HG03066 (cell line): ENCODE data around the gene ACAT1.
A peak's percentile ranks its signal among the peaks of the same experiment; 100 is the strongest.
"Not testable (repeated sequence)": the region's sequence is repeated elsewhere in the genome, so short reads cannot be mapped to it uniquely, and the experiment has no call there.

ENCODE experiments used
- ATAC-seq: cut with Tn5 transposase; IDR thresholded peaks from one replicate; pipeline ENCODE4 v1.9.1; 2021; ENCODE audit warnings: low read depth; ENCODE audit not compliant: unreplicated experiment

Gene ACAT1

GRCh38 chr11:108142304-108142703, 20.9 kb downstream of the ACAT1 start:
- no peak for ATAC-seq

- ATAC-seq, result no peak
Measured at GRCh38 chr11:108144615-108145014, 23.2 kb downstream of the ACAT1 start.

GRCh38 chr11:108147150-108147549, 25.8 kb downstream of the ACAT1 start:
- ATAC-seq, result no peak

GRCh38 chr11:108148556-108148955, 27.2 kb downstream of the ACAT1 start:
- no peak for ATAC-seq

- no peak for ATAC-seq
Measured at GRCh38 chr11:108154591-108154990, 33.2 kb downstream of the ACAT1 start.

- peak; percentile 96 for ATAC-seq
Measured at GRCh38 chr11:108160970-108161566, 39.7 kb downstream of the ACAT1 start.

- ATAC-seq, result not testable (repeated sequence)
Measured at GRCh38 chr11:108162878-108163277, 41.5 kb downstream of the ACAT1 start.

GRCh38 chr11:108167624-108168023, 46.3 kb downstream of the ACAT1 start:
- ATAC-seq, result no peak

- ATAC-seq, result no peak
Measured at GRCh38 chr11:108170184-108170583, 48.8 kb downstream of the ACAT1 start.

GRCh38 chr11:108177570-108177969, 56.2 kb downstream of the ACAT1 start:
- ATAC-seq, result no peak

- ATAC-seq, result no peak
Measured at GRCh38 chr11:108193725-108194124, 72.4 kb downstream of the ACAT1 start.

GRCh38 chr11:108196901-108197300, 75.5 kb downstream of the ACAT1 start:
- no peak for ATAC-seq
